Choroid plexus epithelial cell (primary cell): ENCODE results near the gene LHFPL6.

Experiments
- DNase-seq: peaks from one replicate; pipeline ENCODE4 v3.0.0-alpha.2; 2010; ENCODE audit warnings: low read depth
- H3K4me3 ChIP-seq: 2 replicates; pipeline ENCODE4 v1.5.1; 2011; ENCODE audit warnings: low read depth, mild to moderate bottlenecking, control low read depth, low read length, moderate library complexity
- TF ChIP-seq, protein P1 (sequence below): conservative IDR thresholded peaks from 2 replicates; pipeline ENCODE4 v1.5.1; 2011; ENCODE audit warnings: low read depth, mild to moderate bottlenecking, control low read depth, inconsistent platforms, low read length, moderate library complexity

The LHFPL6 gene

DNA sequence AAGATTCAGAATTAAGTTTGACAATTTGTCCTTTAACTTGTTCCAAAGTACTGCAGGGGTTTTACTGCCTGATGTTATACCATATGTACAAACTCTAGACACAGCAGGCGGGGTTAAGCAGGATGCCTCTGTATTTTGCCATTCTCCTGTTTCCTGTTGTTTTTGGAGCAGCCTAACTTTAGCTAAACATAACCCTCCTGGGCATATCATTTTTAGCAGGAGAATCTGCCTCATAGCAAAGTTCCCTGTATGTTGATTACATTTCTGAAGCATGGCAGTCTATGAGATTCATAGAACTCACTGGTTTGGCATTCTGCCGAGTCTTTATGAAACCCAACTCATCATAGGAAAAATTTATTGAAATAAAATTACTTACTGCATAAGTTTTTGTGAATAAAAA lies 5.2 kb downstream of the LHFPL6 start:
- DNase-seq, result peak; percentile 76
- TF ChIP-seq, protein P1, sequence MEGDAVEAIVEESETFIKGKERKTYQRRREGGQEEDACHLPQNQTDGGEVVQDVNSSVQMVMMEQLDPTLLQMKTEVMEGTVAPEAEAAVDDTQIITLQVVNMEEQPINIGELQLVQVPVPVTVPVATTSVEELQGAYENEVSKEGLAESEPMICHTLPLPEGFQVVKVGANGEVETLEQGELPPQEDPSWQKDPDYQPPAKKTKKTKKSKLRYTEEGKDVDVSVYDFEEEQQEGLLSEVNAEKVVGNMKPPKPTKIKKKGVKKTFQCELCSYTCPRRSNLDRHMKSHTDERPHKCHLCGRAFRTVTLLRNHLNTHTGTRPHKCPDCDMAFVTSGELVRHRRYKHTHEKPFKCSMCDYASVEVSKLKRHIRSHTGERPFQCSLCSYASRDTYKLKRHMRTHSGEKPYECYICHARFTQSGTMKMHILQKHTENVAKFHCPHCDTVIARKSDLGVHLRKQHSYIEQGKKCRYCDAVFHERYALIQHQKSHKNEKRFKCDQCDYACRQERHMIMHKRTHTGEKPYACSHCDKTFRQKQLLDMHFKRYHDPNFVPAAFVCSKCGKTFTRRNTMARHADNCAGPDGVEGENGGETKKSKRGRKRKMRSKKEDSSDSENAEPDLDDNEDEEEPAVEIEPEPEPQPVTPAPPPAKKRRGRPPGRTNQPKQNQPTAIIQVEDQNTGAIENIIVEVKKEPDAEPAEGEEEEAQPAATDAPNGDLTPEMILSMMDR, result no peak
- peak overlapping the region; percentile 6 for H3K4me3 ChIP-seq

DNA sequence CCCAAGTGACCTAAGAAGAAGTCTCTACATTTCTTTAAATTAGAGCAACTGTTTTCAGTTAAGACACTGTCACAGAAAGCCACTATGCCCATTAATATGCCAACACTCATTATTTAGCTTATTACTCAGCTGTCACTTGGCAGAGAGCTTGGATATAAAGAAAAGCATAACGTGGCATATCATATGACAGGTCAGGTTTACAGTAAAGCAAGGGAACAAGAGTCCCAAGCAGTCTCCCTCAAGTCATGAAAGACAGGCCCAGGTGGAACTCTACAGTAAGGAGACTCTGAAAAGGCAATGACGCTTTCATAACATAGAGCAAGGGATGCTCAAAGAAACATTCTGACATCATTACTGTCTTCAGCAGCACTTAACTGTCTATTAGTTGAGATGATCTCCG lies 6.3 kb downstream of the LHFPL6 start:
- no peak for DNase-seq
- no peak overlapping the region for H3K4me3 ChIP-seq
- TF ChIP-seq, protein P1, result no peak

DNA sequence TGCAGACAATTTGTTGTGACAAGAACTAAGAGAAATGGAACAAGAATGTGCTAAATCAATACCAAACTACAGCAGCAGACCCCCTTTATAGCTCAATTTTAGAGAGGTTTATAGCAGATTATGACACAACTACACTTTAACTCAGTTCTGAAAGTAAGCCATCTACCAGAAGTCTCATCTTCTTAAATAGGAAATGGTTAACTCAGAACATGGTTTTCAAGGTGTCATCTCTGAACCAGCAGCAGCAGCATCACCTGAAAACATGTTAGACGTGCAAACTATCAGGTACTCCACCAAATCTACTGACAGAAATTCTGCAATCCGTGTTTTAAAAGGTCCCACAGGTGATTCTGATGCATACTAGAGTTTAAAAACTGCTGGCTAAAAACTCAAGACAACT lies 6.8 kb downstream of the LHFPL6 start:
- H3K4me3 ChIP-seq, result no peak overlapping the region
- TF ChIP-seq, protein P1, result no peak
- no peak for DNase-seq

DNA sequence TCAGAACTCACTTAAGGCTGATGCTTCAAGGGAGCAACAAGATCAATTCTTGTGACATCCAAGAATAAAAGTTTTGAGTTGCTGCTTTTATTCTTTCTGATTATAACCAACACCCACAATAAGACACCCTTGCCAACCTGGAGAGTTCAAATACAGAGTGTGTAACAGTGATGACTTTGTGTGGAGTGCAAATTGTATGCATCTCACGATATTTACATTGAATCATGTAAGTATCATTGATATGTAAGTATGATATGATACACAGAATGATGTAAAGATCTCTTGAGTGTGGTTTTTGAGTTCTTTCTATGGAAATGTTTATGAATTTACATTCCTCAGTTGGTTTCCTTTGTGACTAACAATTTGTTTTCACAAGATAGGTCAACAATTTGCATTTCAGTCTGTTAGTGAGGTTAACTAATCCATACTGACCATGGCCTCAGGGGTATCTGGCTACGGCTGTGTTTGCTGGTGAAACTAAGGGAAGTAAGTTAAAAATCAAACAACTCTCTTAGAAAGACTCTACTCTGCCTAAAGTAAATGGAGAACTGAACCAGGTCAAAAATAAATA lies 12.4 kb downstream of the LHFPL6 start:
- no peak overlapping the region for H3K4me3 ChIP-seq
- TF ChIP-seq, protein P1, result no peak
- DNase-seq, result no peak

DNA sequence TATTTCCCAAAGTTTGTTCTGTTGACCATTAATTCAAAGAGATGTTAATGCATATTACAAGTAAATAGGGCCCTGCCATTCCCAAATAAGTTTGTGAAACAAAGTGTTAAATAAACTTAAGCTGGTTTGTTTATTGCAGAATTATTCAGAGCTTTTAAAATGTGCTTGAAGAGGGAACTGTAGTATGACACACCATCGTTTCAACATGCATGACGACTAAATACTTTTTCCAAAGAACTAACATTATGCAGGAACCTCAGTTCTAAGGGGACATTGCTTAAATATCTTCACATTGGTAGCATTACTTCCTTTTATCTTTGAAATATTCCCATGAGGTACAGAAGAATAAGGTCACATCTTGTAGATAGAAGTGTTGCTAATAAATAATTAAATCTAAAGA lies 14.6 kb downstream of the LHFPL6 start:
- TF ChIP-seq, protein P1, result no peak
- DNase-seq, result no peak
- H3K4me3 ChIP-seq, result no peak overlapping the region

DNA sequence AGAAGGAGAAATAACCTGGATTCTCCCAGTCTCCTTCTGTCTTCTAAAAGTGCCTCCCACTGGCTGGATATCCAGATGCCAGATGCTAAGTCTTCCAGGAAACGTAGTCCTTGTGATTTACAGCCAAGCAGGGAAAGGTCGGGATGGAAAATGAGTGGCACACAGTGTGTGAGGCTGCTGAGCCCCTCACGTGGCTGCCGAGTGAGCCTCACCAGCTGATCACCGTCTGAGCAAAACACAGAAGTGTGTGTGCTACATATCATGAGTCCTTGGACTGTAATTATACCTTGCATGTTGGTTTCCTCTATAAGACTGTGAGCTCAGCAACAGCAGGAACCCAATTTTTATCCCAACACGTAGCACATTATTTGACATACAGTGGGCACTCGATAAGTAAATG lies 15.1 kb downstream of the LHFPL6 start:
- DNase-seq, result no peak
- TF ChIP-seq, protein P1, result no peak
- H3K4me3 ChIP-seq, result no peak overlapping the region

DNA sequence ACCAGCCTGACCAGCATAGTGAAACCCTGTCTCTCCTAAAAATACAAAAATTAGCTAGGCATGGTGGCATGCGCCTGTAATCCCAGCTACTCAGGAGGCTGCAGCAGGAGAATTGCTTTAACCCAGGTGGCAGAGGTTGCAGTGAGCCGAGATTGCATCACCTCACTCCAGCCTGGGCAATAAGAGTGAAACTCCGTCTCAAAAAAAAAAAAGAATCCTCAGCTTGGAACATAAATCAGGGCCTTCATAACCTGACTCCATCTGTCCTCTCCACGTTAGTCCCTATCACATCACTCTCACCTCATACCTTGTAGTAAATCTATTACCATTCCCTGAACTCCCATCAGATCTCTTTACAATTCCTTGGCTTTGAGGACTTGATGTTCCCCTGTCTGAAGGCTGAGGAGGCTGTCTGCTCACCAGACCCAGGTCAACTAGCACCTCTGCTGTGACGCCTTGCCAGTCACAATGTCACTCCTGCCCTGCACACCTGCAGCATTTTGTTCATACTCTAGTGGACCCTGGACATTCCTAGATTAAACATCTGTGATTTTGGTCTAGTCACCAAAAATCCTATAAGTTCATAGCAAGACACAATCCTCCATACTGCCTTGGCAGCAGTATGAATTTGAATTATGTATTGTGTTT lies 15.9 kb downstream of the LHFPL6 start:
- H3K4me3 ChIP-seq, result no peak overlapping the region
- TF ChIP-seq, protein P1, result no peak

More for the DNA sequence above, 15.9 kb downstream of the LHFPL6 start:
- DNase-seq, result no peak
